ENCODE data around the gene PLG. TPM values are rescaled to one million over a fixed set of nuclear protein-coding genes. Genes with fewer than 3 reads are reported as not detected.
A peak's percentile ranks its signal among the peaks of the same experiment; 100 is the strongest.
"Not testable (repeated sequence)": the region's sequence is repeated elsewhere in the genome, so short reads cannot be mapped to it uniquely, and the experiment has no call there.

Gene PLG
- total RNA-seq, 1 experiment from 2014 or later = not detected

DNA sequence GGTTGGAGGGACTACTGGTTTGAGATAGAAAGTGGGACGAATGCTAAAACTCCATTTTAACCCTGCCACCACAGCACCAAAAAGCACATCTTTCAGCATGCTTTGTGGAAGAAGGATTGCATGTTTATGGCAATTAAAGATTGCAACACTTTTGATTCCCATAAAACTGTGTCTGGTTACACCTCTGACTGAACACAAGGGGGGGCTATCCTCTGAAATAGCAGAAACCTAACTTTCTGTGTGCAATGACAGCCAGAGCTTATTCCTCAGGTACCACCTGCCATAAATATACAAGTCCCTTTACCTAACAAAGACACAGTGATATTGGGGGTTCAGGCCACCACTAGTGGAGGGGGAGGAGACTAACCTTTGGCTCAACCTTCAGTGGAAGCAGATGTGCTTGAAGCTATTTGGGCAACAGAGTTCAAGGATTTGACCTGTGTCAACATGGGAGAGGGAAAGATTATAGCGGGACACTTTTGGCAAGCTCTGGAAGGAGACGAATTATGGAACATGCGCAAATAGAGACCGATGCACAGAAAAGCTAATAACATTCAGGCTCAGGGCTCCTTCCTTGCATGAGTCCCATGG, 9.6 kb upstream of the PLG start:
- DNase-seq (ENCODE audit: low read depth, low spot score) = peak; percentile 31
- in situ Hi-C loops (cut with HindIII; ENCODE audit: low pct_unique_long_range_greater_than_20kb, low sequenced_read_pairs) = no loop called here

DNA sequence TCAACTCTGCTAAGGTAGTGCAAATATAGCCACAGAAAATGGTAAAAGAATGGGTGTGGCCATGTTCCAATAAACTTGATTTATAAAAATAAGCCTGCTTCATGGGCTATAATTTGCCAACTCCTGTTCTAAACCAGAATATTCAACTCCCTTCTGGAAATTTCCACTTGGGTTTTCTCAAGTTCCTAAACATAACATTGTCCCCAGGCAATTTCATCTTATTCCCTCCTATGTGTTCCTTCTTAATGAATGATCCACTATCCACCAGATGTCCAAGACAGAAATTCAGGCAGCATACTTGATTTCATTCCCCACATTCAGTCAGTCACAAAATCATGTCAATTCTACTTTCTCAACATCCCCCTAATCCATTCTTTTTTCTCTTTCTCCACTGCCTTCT, 7.0 kb upstream of the PLG start:
- DNase-seq (ENCODE audit: low read depth, low spot score); in situ Hi-C loops (cut with HindIII; ENCODE audit: low pct_unique_long_range_greater_than_20kb, low sequenced_read_pairs): not testable (repeated sequence)

DNA sequence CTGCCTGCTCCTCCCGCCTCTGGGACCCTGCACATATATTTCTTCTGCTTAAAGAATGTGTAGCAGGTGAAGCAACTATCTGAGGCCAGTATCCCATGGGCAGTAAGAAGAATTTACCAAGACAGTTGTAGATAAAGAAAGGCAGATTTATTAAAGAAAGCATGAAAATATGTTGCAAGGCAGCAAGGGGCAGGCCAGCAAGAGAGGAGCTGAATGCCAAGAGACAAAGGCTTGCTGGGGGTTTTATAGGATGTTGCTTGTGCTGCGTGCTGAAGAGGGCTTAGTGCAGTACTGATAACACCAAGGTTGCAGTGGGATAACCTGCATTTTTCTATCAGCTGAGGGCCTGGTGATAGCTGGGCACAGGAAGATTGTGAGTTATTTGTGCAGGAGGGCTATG, 6.4 kb upstream of the PLG start:
- DNase-seq (ENCODE audit: low read depth, low spot score); in situ Hi-C loops (cut with HindIII; ENCODE audit: low pct_unique_long_range_greater_than_20kb, low sequenced_read_pairs): not testable (repeated sequence)

DNA sequence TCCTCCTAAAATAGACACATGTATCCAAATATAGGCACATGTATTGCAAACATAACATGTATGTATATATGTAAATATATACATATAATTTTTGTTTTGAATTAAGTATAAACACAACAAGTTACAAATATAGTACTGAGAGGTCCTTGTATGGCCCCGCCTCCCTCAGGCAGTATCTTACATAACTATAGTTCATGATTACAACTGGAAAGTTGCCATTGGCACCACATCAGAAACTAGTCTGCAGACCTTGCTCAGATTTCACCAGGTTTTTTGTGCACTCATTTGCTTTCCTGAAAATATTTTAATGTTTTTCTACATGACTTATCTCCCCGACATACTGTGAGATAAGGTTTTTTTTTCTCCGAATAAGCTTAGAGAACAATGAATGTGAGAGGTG, 5.2 kb upstream of the PLG start:
- in situ Hi-C loops (cut with HindIII; ENCODE audit: low pct_unique_long_range_greater_than_20kb, low sequenced_read_pairs); DNase-seq (ENCODE audit: low read depth, low spot score): not testable (repeated sequence)

DNA sequence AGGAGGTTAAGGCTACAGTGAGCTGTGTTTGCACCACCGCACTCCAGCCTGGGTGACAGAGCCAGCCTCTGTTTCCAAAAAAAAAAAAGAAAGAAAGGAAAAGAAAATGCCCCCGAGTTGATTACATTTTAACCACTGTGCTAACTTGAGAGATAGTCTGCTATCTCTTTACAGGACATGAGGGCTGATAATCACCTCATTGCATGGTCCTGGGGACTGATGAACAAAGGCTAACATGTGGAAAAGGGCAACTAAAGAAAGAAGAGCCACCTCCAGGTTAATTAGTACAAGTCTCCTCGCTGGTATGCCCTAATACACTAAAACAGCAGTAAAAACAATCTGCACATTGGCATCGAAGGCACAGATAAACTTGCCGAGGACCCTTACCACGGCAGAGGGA, 4.2 kb upstream of the PLG start:
- no peak for DNase-seq (ENCODE audit: low read depth, low spot score)
- in situ Hi-C loops (cut with HindIII; ENCODE audit: low pct_unique_long_range_greater_than_20kb, low sequenced_read_pairs) = no loop called here

DNA sequence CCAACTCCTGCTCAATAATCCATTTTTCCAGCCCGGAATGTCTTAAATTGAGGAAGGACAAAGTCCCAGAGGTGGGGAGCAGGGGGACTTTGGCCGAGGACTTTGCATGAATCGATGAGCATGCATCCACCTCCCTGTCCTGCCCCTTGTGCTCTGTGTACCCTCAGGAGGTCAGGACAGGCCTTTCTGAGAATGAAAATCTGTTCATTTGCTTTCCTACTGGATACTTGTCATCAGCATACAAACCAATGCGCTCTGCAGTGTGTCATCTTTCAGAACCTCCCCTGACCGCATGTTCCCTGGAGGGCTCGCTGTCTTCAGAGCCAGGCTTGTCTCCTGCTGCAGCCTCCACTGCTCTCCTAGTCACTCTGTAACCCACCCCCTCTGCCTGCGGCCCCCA, 2.6 kb downstream of the PLG start:
- DNase-seq (ENCODE audit: low read depth, low spot score); in situ Hi-C loops (cut with HindIII; ENCODE audit: low pct_unique_long_range_greater_than_20kb, low sequenced_read_pairs): not testable (repeated sequence)

DNA sequence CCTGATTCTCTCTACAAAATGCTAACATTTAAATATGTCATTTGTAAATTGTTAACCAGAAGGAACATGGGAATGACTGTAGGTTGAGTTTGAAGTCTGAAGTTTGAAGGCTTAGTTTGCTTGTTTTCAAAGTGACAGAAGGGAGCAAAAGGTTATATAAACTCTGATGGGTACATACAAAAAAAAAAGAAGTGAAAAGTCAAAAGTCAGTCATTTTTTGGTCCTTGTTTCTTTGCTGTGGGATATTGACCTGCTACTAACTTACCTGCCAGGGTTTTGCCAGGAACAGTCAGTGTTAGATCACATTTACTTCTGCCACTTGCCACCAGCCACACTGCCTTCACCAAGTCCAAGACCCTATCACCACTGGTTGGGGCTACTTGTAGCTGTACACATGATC, 6.9 kb downstream of the PLG start:
- DNase-seq (ENCODE audit: low read depth, low spot score); in situ Hi-C loops (cut with HindIII; ENCODE audit: low pct_unique_long_range_greater_than_20kb, low sequenced_read_pairs): not testable (repeated sequence)

DNA sequence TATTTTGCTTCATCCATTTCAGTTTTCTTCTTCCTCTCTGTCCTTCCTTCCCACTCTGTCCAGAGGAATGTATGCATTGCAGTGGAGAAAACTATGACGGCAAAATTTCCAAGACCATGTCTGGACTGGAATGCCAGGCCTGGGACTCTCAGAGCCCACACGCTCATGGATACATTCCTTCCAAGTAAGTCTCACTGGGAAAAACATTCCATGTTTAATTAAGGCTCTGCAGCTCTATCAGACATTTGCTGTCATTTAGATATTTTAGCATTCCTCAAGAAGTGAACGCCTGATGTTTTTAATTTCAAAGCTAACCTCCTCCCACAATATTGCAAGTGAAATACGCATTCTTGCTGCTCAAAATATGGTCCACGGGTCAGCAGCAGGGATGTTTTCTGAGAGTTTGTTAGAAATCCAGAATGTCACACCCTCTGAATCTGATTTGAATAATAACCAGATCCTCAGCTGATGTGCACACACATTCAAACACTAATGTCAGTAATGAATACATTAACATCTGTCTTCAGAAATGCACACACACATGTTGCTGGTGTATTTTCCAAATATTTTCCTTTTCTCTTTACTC, 12.8 kb downstream of the PLG start:
- DNase-seq (ENCODE audit: low read depth, low spot score) = no peak
- in situ Hi-C loops (cut with HindIII; ENCODE audit: low pct_unique_long_range_greater_than_20kb, low sequenced_read_pairs) = no loop called here

DNA sequence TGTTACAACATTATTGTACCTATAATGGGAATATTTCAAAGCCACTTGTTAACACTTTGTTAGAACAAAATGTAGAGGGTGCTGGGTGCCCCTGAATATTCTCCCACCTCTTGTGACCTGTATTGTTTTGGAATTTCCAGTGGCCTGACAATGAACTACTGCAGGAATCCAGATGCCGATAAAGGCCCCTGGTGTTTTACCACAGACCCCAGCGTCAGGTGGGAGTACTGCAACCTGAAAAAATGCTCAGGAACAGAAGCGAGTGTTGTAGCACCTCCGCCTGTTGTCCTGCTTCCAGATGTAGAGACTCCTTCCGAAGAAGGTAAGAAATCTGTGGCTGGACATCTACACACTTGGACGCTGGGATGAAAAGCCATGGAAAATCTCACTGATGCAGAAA, 28.9 kb downstream of the PLG start:
- peak; percentile 22 for DNase-seq (ENCODE audit: low read depth, low spot score)
- in situ Hi-C loops (cut with HindIII; ENCODE audit: low pct_unique_long_range_greater_than_20kb, low sequenced_read_pairs) = no loop called here

DNA sequence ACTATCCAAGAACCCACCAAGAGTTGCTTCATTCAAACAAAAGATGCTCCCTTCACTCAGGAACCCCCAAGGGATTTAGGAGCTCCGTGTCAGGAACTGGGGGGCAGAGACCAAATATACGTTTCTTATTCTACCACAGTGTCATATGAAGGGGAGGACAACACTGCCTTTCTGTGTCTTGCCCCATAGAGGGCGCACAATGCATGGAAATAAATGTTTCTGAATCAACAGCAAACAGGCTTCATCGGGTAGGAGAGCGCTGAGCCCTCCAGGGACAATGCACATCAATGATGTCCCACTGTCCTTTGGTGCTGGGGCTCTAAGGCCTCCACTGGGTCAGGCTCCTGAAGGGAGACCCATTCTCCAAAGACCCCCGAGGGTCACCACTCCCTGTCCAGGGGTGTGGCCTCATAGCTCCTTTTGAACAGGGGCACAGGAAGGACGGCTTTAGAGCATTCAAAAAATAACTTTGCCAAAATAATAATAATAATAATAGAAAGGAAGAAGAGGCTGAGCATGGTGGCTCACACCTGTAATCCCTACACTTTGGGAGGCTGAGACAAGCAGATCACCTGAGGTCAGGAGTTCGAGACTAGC, 31.1 kb downstream of the PLG start:
- DNase-seq (ENCODE audit: low read depth, low spot score) = peak; percentile 60
- in situ Hi-C loops (cut with HindIII; ENCODE audit: low pct_unique_long_range_greater_than_20kb, low sequenced_read_pairs) = no loop called here

DNA sequence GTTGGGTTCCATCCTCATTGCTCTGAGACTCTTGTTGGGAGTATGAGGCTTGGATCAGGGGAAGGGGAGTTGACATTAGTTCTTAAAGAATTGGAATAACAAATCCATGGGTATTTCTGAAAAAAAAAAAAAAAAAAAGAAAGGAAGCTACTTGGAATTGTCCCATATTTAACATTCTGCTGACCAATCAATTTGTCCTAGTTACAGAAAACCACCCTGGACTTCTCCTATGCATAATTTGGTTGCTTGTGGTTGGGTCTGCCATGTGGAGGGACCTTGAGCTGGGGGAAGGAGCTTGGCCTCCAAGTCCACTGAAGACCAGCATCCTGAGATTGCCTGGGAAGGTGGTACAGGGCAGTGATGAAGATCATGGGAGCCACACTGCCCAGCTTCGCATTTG, 32.6 kb downstream of the PLG start:
- in situ Hi-C loops (cut with HindIII; ENCODE audit: low pct_unique_long_range_greater_than_20kb, low sequenced_read_pairs) = no loop called here
- no peak for DNase-seq (ENCODE audit: low read depth, low spot score)

DNA sequence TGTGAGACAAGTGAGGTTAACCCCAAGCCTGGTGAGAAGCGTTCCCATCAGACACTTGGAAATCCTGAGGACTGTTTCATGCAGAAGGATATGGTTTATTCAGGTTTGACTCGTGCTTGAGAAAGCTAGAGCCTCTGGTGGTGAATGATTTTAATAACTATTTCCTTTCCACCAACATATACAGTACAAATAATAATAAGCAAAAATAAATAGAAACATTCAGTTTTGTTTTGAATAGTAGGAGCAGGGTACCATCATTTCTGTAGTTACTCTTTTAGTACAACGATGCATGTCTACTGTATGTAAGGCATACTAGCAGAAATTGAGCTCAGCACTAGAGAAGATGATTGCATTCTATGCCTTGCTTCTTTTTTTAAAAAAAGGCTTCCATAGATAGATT, 33.5 kb downstream of the PLG start:
- in situ Hi-C loops (cut with HindIII; ENCODE audit: low pct_unique_long_range_greater_than_20kb, low sequenced_read_pairs) = no loop called here

DNA sequence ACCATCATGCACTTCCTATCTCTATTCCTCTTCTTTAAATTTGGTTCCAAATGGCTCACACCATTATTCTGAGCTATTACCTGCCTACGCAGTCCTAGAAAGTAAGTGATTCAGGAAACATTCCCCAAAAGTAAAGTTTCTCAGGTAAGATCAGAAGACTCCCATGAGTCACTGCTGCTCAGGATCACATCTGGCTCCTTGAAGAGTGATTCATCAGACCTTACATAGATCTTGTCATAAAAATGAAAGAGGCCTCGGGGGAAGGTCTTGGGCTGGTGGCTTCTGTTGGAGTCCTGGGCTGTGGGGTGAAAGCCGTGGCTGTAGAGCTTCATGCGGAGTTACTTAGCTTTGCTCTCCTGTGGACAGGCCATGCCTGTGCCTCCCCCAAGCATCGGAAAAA, 35.9 kb downstream of the PLG start:
- in situ Hi-C loops (cut with HindIII; ENCODE audit: low pct_unique_long_range_greater_than_20kb, low sequenced_read_pairs) = no loop called here
- DNase-seq (ENCODE audit: low read depth, low spot score) = no peak

More for the DNA sequence above, 33.5 kb downstream of the PLG start:
- DNase-seq (ENCODE audit: low read depth, low spot score) = no peak

DNA sequence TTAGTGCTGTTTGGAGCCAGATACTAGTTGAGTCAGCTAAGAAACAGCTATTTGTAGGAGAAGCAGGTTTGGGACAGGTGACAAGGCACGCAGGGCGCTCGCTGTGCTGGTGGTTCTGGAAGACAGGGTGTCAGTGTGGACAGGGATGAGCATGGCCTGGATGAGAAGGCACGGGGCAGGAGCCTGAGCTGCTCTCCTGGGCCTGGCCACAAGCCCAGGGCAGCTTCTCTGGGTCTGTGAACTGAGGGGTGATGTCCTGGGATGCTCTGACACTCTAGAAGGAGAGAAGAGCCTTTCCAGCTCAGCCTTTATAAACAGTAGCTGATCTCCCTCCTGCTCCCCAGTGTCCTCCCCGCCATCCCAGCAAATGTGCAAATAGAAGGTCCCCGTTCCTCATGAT, 37.9 kb downstream of the PLG start:
- in situ Hi-C loops (cut with HindIII; ENCODE audit: low pct_unique_long_range_greater_than_20kb, low sequenced_read_pairs) = no loop called here
- DNase-seq (ENCODE audit: low read depth, low spot score) = no peak

DNA sequence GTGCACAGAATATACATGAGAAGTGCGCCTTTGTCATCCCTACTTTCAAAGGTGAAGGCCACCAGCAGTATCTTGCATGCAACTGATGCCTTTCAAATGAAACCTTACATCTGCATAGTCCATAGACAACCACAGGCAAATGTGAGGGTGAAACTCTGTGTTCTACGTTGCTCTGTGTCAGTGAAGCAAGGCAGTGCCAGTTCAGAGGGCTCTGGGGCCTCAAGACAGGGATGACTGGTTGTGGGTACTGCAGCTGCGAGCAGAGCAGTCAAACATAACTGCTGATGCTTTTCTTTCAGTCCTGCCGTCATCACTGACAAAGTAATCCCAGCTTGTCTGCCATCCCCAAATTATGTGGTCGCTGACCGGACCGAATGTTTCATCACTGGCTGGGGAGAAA, 39.0 kb downstream of the PLG start:
- in situ Hi-C loops (cut with HindIII; ENCODE audit: low pct_unique_long_range_greater_than_20kb, low sequenced_read_pairs); DNase-seq (ENCODE audit: low read depth, low spot score): not testable (repeated sequence)

DNA sequence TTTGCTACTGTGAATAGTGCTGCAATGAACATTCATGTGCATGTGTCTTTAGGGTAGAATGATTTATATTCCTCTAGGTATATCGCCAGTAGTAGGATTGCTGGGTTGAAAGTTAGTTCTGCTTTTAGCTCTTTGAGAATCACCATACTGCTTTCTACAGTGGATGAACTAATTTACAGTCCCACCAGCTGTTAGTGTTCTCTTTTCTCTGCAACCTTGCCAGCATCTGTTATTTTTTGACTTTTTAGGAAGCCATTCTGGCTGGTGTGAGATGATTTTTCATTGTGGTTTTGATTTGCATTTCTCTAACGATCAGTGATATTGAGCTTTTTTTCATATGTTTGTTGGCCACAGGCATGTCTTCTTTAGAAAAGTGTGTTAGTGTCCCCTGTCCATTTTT, 40.0 kb downstream of the PLG start:
- DNase-seq (ENCODE audit: low read depth, low spot score) = no peak
- in situ Hi-C loops (cut with HindIII; ENCODE audit: low pct_unique_long_range_greater_than_20kb, low sequenced_read_pairs) = no loop called here

DNA sequence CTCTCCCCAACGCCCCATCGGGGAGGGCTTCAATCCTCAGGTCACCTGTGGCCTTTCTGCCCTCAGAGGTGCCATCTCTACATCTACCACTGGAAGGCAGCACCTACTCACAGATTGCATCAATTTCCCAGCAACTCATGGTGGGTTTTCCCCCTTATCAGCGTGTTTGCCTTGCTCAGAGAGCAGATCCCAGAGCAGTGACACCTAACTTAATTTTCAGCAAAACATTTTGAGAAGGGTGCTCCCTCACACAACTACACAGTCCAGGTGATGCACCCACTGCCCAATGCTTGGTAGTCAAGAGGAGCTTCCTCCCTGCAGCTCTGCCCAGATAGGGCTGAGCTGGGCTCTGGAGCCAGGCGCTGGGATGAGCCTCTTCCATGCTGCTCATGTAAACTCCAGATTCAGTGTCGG, 48.2 kb downstream of the PLG start:
- peak; percentile 47 for DNase-seq (ENCODE audit: low read depth, low spot score)
- in situ Hi-C loops (cut with HindIII; ENCODE audit: low pct_unique_long_range_greater_than_20kb, low sequenced_read_pairs) = no loop called here

DNA sequence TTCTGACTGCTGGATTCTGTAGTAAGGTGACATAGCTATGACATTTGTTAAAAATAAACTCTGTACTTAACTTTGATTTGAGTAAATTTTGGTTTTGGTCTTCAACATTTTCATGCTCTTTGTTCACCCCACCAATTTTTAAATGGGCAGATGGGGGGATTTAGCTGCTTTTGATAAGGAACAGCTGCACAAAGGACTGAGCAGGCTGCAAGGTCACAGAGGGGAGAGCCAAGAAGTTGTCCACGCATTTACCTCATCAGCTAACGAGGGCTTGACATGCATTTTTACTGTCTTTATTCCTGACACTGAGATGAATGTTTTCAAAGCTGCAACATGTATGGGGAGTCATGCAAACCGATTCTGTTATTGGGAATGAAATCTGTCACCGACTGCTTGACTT, 51.2 kb downstream of the PLG start:
- DNase-seq (ENCODE audit: low read depth, low spot score); in situ Hi-C loops (cut with HindIII; ENCODE audit: low pct_unique_long_range_greater_than_20kb, low sequenced_read_pairs): not testable (repeated sequence)

DNA sequence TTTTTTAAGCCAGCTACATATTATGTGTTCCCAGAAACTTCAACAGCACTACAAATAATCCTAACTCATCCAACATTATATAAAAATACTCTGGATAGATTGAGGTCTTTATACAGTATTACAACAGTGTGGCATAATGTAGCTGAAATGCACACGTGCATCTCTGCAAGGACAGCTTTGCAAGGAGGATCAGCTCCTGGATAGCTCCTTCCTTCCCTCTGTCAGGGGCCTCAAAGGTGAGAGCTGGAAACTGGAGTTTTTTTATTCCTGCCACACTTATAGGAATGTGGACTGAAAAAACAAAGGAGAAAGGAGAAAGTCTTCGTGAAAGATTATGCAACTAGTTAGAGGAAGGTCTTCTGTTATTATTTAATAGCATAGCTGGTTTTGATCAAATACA, 53.1 kb downstream of the PLG start:
- in situ Hi-C loops (cut with HindIII; ENCODE audit: low pct_unique_long_range_greater_than_20kb, low sequenced_read_pairs) = no loop called here
- no peak for DNase-seq (ENCODE audit: low read depth, low spot score)

Data from SK-MEL-5 (cell line).